HepG2 (cell line): ENCODE data around the gene CCT5. TPM values are rescaled to one million over a fixed set of nuclear protein-coding genes. Genes with fewer than 3 reads are reported as not detected.

Source experiments
- ATF5 ChIP-seq: sonication (generic); formaldehyde crosslinking; IDR thresholded peaks from 2 replicates; pipeline ENCODE4 v1.4.0; 2020; ENCODE audit warnings: mild to moderate bottlenecking, low read depth, missing genetic modification reagents
- CHCHD3 ChIP-seq: sonication (generic); formaldehyde crosslinking; IDR thresholded peaks from 2 replicates; pipeline ENCODE4 v1.8.0; 2022; ENCODE audit warnings: mild to moderate bottlenecking, missing genetic modification reagents, moderate library complexity
- CREB3 ChIP-seq: sonication (generic); formaldehyde crosslinking; IDR thresholded peaks from 2 replicates; pipeline ENCODE4 v1.5.0; 2020; ENCODE audit warnings: missing genetic modification reagents
- EED ChIP-seq: sonication (generic); formaldehyde crosslinking; IDR thresholded peaks from 2 replicates; pipeline ENCODE4 v1.5.0; 2020; ENCODE audit warnings: mild to moderate bottlenecking, missing genetic modification reagents
- GFI1 ChIP-seq: sonication (generic); formaldehyde crosslinking; IDR thresholded peaks from 2 replicates; pipeline ENCODE4 v1.5.0; 2020; ENCODE audit warnings: missing genetic modification reagents, mild to moderate bottlenecking, borderline replicate concordance
- HDAC1 ChIP-seq: sonication (generic); formaldehyde crosslinking; IDR thresholded peaks from 2 replicates; pipeline ENCODE4 v1.5.1; 2020; ENCODE audit warnings: mild to moderate bottlenecking, missing genetic modification reagents
- HHEX ChIP-seq: IDR thresholded peaks from 2 replicates; pipeline ENCODE4 v1.6.1; 2016; ENCODE audit warnings: control low read depth
- HNRNPK ChIP-seq: fragments of 200-400 bp; formaldehyde crosslinking; IDR thresholded peaks from 2 replicates; pipeline ENCODE4 v1.6.1; 2018; ENCODE audit warnings: low read length, low read depth, moderate library complexity, mild to moderate bottlenecking; ENCODE audit not compliant: poor library complexity, severe bottlenecking
- IRX3 ChIP-seq: sonication (generic); formaldehyde crosslinking; IDR thresholded peaks from 2 replicates; pipeline ENCODE4 v1.8.1; 2023; ENCODE audit warnings: mild to moderate bottlenecking, low read depth, missing genetic modification reagents, borderline replicate concordance
- MED1 ChIP-seq: sonication (generic); formaldehyde crosslinking; IDR thresholded peaks from 2 replicates; pipeline ENCODE4 v1.4.0; 2020; ENCODE audit warnings: missing genetic modification reagents
- MXD4 ChIP-seq: IDR thresholded peaks from 2 replicates; pipeline ENCODE4 v1.6.1; 2016; ENCODE audit warnings: mild to moderate bottlenecking, missing biosample characterization, missing genetic modification reagents
- NFRKB ChIP-seq: fragments of 450-650 bp; IDR thresholded peaks from 2 replicates; pipeline ENCODE4 v1.6.1; 2017
- PPARG ChIP-seq: conservative IDR thresholded peaks from 2 replicates; pipeline ENCODE4 v1.6.1; 2016; ENCODE audit warnings: missing biosample characterization, missing genetic modification reagents
- PRPF4 ChIP-seq: fragments of 200-400 bp; formaldehyde crosslinking; IDR thresholded peaks from 2 replicates; pipeline ENCODE4 v1.6.1; 2016; ENCODE audit warnings: low read length, low read depth; ENCODE audit not compliant: poor library complexity, severe bottlenecking
- REL ChIP-seq: sonication (generic); formaldehyde crosslinking; conservative IDR thresholded peaks from 2 replicates; pipeline ENCODE4 v1.8.0; 2022; ENCODE audit warnings: mild to moderate bottlenecking, missing genetic modification reagents, moderate library complexity
- RFX3 ChIP-seq: IDR thresholded peaks from 2 replicates; pipeline ENCODE4 v1.6.1; 2016; ENCODE audit warnings: missing biosample characterization, missing genetic modification reagents
- RXRB ChIP-seq: IDR thresholded peaks from 2 replicates; pipeline ENCODE4 v1.6.1; 2016; ENCODE audit warnings: borderline replicate concordance, missing genetic modification reagents, missing compliant biosample characterization
- SIX1 ChIP-seq: sonication (generic); formaldehyde crosslinking; IDR thresholded peaks from 2 replicates; pipeline ENCODE4 v1.4.0; 2020; ENCODE audit warnings: missing genetic modification reagents, borderline replicate concordance
- ZNF260 ChIP-seq: sonication (generic); formaldehyde crosslinking; IDR thresholded peaks from 2 replicates; pipeline ENCODE4 v1.4.0; 2020; ENCODE audit warnings: missing genetic modification reagents, low read depth, mild to moderate bottlenecking, borderline replicate concordance
- ZNF33B ChIP-seq: sonication (generic); formaldehyde crosslinking; IDR thresholded peaks from 2 replicates; pipeline ENCODE4 v1.5.1; 2020; ENCODE audit warnings: mild to moderate bottlenecking, missing genetic modification reagents
- ZNF343 ChIP-seq: sonication (generic); formaldehyde crosslinking; IDR thresholded peaks from 2 replicates; pipeline ENCODE4 v1.4.0; 2020; ENCODE audit warnings: mild to moderate bottlenecking, missing genetic modification reagents
- ZNF543 ChIP-seq: sonication (generic); formaldehyde crosslinking; IDR thresholded peaks from 2 replicates; pipeline ENCODE4 v1.4.0; 2020; ENCODE audit warnings: mild to moderate bottlenecking, missing genetic modification reagents
- ZNF674 ChIP-seq: sonication (generic); formaldehyde crosslinking; IDR thresholded peaks from 2 replicates; pipeline ENCODE4 v1.5.0; 2020; ENCODE audit warnings: low read depth, mild to moderate bottlenecking, missing genetic modification reagents
- ZNF678 ChIP-seq: sonication (generic); formaldehyde crosslinking; IDR thresholded peaks from 2 replicates; pipeline ENCODE4 v1.4.0; 2020; ENCODE audit warnings: mild to moderate bottlenecking, missing genetic modification reagents
- ZNF850 ChIP-seq: sonication (generic); formaldehyde crosslinking; conservative IDR thresholded peaks from 2 replicates; pipeline ENCODE4 v1.9.0; 2021; ENCODE audit warnings: mild to moderate bottlenecking, missing genetic modification reagents
- polyA plus RNA-seq, 8 experiments: library from polyadenylated mRNA; depleted of rRNA in 3 of 8; stranded (reverse) in 7 of 8; unstranded in 1 of 8; fragments of >200 nt; fragmentation: Illumina TruSeq in 4 of 8; extraction: Trizol in 4 of 8; gene quantifications; 2 replicates each; pipeline versions ENCODE4 v1.2.1 to v1.2.3, GENCODE V29; 2011 to 2016; ENCODE audit warnings: low read depth in 4 of 8, missing spikeins in 1 of 8, mixed read lengths in 1 of 8; ENCODE audit not compliant: insufficient read depth in 1 of 8
- total RNA-seq, 5 experiments: library from RNA; depleted of rRNA; stranded (reverse); fragments of >200 nt; fragmentation: Illumina TruSeq; extraction: Trizol; gene quantifications; 2 replicates each; pipeline ENCODE4 v1.2.3, GENCODE V29; 2016; ENCODE audit warnings: low read depth in 1 of 5
- TF ChIP-seq, protein P1 (sequence below): sonication (generic); formaldehyde crosslinking; IDR thresholded peaks from 2 replicates; pipeline ENCODE4 v1.4.0; 2020; ENCODE audit warnings: missing genetic modification reagents
- TF ChIP-seq, protein P2 (sequence below): sonication (generic); formaldehyde crosslinking; IDR thresholded peaks from 2 replicates; pipeline ENCODE4 v1.4.0; 2020; ENCODE audit warnings: mild to moderate bottlenecking, missing genetic modification reagents

CCT5 gene
- total and polyA plus RNA-seq, 2 of the 13 experiments (the other 11 are each of a cell fraction or from before 2014, with no cell fraction given) = 319 to 708 TPM

- no peak for TF ChIP-seq MXD4
- peak; percentile 71; the same call in 1 of the 2 replicates for TF ChIP-seq ZNF543
- no peak for TF ChIP-seq ZNF33B (CRISPR knock-in tag)
- no peak for TF ChIP-seq HHEX (CRISPR knock-in tag)
- TF ChIP-seq GFI1 = no peak
- no peak for TF ChIP-seq ZNF343
- 0 out of 2 replicates have a peak, but pooled peaks have one; percentile 28 for TF ChIP-seq MED1 (CRISPR knock-in tag)
- TF ChIP-seq ATF5 (CRISPR knock-in tag) = 0 out of 2 replicates have a peak, but pooled peaks have one; percentile 22
- no peak for TF ChIP-seq EED
- no peak for TF ChIP-seq CHCHD3 (CRISPR knock-in tag)
- no peak for TF ChIP-seq NFRKB
- no peak for TF ChIP-seq PPARG (CRISPR knock-in tag)
- peak; percentile 58 for TF ChIP-seq HNRNPK
- no peak for TF ChIP-seq RFX3 (CRISPR knock-in tag)
- no peak for TF ChIP-seq ZNF260 (CRISPR knock-in tag)
- TF ChIP-seq HDAC1 = peak; percentile 74
- no peak for TF ChIP-seq ZNF678
- TF ChIP-seq ZNF850 (CRISPR knock-in tag) = no peak
- no peak for TF ChIP-seq REL (CRISPR knock-in tag)
- TF ChIP-seq ZNF674 (CRISPR knock-in tag) = no peak
- no peak for TF ChIP-seq CREB3 (CRISPR knock-in tag)
- TF ChIP-seq, protein P1, sequence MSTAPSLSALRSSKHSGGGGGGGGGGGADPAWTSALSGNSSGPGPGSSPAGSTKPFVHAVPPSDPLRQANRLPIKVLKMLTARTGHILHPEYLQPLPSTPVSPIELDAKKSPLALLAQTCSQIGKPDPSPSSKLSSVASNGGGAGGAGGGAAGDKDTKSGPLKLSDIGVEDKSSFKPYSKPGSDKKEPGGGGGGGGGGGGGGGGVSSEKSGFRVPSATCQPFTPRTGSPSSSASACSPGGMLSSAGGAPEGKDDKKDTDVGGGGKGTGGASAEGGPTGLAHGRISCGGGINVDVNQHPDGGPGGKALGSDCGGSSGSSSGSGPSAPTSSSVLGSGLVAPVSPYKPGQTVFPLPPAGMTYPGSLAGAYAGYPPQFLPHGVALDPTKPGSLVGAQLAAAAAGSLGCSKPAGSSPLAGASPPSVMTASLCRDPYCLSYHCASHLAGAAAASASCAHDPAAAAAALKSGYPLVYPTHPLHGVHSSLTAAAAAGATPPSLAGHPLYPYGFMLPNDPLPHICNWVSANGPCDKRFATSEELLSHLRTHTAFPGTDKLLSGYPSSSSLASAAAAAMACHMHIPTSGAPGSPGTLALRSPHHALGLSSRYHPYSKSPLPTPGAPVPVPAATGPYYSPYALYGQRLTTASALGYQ (CRISPR knock-in tag) = no peak
- no peak for TF ChIP-seq PRPF4
- no peak for TF ChIP-seq SIX1 (CRISPR knock-in tag)
- TF ChIP-seq RXRB = 0 out of 2 replicates have a peak, but pooled peaks have one; percentile 12
- TF ChIP-seq, protein P2, sequence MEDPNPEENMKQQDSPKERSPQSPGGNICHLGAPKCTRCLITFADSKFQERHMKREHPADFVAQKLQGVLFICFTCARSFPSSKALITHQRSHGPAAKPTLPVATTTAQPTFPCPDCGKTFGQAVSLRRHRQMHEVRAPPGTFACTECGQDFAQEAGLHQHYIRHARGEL = no peak
- TF ChIP-seq IRX3 = no peak
Observed at GRCh38 chr5:10307206-10308148, 57.4 kb downstream of the CCT5 start, which contains the start of gene CMBL (continued).
